Measurements from ENCODE around the gene DMKN. TPM values are rescaled to one million over a fixed set of nuclear protein-coding genes. Genes with fewer than 3 reads are reported as not detected.

The DMKN gene
- 2.9 TPM for polyA plus RNA-seq (2013)

- CTCF ChIA-PET: interaction anchor here (1.0 to 1.9 kb wide), 6 partner anchors 9 to 304 kb away, joined by 3 to 6 read pairs (median 4); no protein-coding TSS in a partner anchor
- Histone ChIP-seq H3K27me3 (replicated peaks in 2 of 5; ENCODE audit: control insufficient read depth in 4 of 5, insufficient read depth in 5 of 5, low read length in 4 of 5) (peaks cover 0 to 46% (median 23%) of the 10 kb centered on the region in 5 experiments), H3K4me1 (ENCODE audit: control extremely low read depth in 1 of 4, control insufficient read depth in 4 of 4, insufficient read depth in 4 of 4, low read length in 3 of 4) (peaks cover 0 to 19% (median 16%) of the 10 kb centered on the region in 4 experiments), H3K36me3 (ENCODE audit: control insufficient read depth in 4 of 4, insufficient read depth in 4 of 4, low read length in 3 of 4) (no peaks in the 10 kb centered on the region), H3K9me3 (ENCODE audit: control extremely low read depth in 1 of 5, control insufficient read depth in 4 of 5, insufficient read depth in 2 of 5, low read depth in 1 of 5, low read length in 4 of 5) (no peaks in the 10 kb centered on the region), H3K27ac (ENCODE audit: insufficient read depth in 1 of 2, low read depth in 1 of 2, low read length in 2 of 2, poor library complexity in 1 of 2, severe bottlenecking in 2 of 2) (no peak within 1 kb of the TSS), H3K4me3 (ENCODE audit: control insufficient read depth in 1 of 7, extremely low read depth in 1 of 7, insufficient read depth in 4 of 7, low read depth in 2 of 7, low read length in 6 of 7) (no peak within 1 kb of the TSS)
- WGBS (ENCODE audit: insufficient coverage): 30% methylated on average over 11 of the region's 15 CpGs
- POLR2A ChIA-PET: interaction anchor here (0.7 kb wide), 1 partner anchor 15 kb away, joined by 5 read pairs; no protein-coding TSS in a partner anchor
- DNase-seq: no peak
These were observed at the start of gene DMKN for GRCh38 chr19:35513628-35514281. Gene DMKN, minus strand, starts transcription at chr19:35513649. Its CDS starts 174 bp downstream, at chr19:35513475.

- no peak for DNase-seq
- no peaks in the 10 kb centered on the region for H3K36me3 ChIP-seq (ENCODE audit: control insufficient read depth in 4 of 4, insufficient read depth in 4 of 4, low read length in 3 of 4)
- no peak overlapping the region for H3K4me3 ChIP-seq (ENCODE audit: control insufficient read depth in 1 of 7, extremely low read depth in 1 of 7, insufficient read depth in 4 of 7, low read depth in 2 of 7, low read length in 6 of 7)
- H3K27ac ChIP-seq (ENCODE audit: insufficient read depth in 1 of 2, low read depth in 1 of 2, low read length in 2 of 2, poor library complexity in 1 of 2, severe bottlenecking in 2 of 2): no peak overlapping the region
- WGBS (ENCODE audit: insufficient coverage): 79% methylated on average over 2 of the region's 2 CpGs
- no peaks in the 10 kb centered on the region for H3K9me3 ChIP-seq (ENCODE audit: control extremely low read depth in 1 of 5, control insufficient read depth in 4 of 5, insufficient read depth in 2 of 5, low read depth in 1 of 5, low read length in 4 of 5)
- peaks cover 0 to 9% (median 6%) of the 10 kb centered on the region in 4 experiments for H3K4me1 ChIP-seq (ENCODE audit: control extremely low read depth in 1 of 4, control insufficient read depth in 4 of 4, insufficient read depth in 4 of 4, low read length in 3 of 4)
- CTCF ChIA-PET: interaction anchor here (0.6 to 4.6 kb wide), 2 partner anchors 14 to 435 kb away, joined by 3 to 19 read pairs; no protein-coding TSS in a partner anchor
- POLR2A ChIA-PET: interaction anchor here (0.6 kb wide), 1 partner anchor 307 kb away, joined by 4 read pairs; no protein-coding TSS in a partner anchor
- H3K27me3 ChIP-seq (replicated peaks in 2 of 5; ENCODE audit: control insufficient read depth in 4 of 5, insufficient read depth in 5 of 5, low read length in 4 of 5): peaks cover 0 to 55% (median 18%) of the 10 kb centered on the region in 5 experiments
These were observed 49.3 kb upstream of the DMKN start for GRCh38 chr19:35562776-35563175.

- CTCF ChIA-PET: interaction anchor here (4.6 kb wide), 1 partner anchor 13 kb away, joined by 19 read pairs; no protein-coding TSS in a partner anchor
- Histone ChIP-seq H3K4me3 (ENCODE audit: control insufficient read depth in 1 of 7, extremely low read depth in 1 of 7, insufficient read depth in 4 of 7, low read depth in 2 of 7, low read length in 6 of 7) (no peak overlapping the region), H3K27me3 (replicated peaks in 2 of 5; ENCODE audit: control insufficient read depth in 4 of 5, insufficient read depth in 5 of 5, low read length in 4 of 5) (peaks cover 0 to 58% (median 18%) of the 10 kb centered on the region in 5 experiments), H3K27ac (ENCODE audit: insufficient read depth in 1 of 2, low read depth in 1 of 2, low read length in 2 of 2, poor library complexity in 1 of 2, severe bottlenecking in 2 of 2) (no peak overlapping the region), H3K9me3 (ENCODE audit: control extremely low read depth in 1 of 5, control insufficient read depth in 4 of 5, insufficient read depth in 2 of 5, low read depth in 1 of 5, low read length in 4 of 5) (no peaks in the 10 kb centered on the region), H3K36me3 (ENCODE audit: control insufficient read depth in 4 of 4, insufficient read depth in 4 of 4, low read length in 3 of 4) (no peaks in the 10 kb centered on the region), H3K4me1 (ENCODE audit: control extremely low read depth in 1 of 4, control insufficient read depth in 4 of 4, insufficient read depth in 4 of 4, low read length in 3 of 4) (peaks cover 0 to 12% (median 8%) of the 10 kb centered on the region in 4 experiments)
- POLR2A ChIA-PET: interaction anchor here (0.6 kb wide), 1 partner anchor 308 kb away, joined by 4 read pairs; no protein-coding TSS in a partner anchor
- WGBS (ENCODE audit: insufficient coverage): 66% methylated on average over 17 of the region's 17 CpGs
- DNase-seq: no peak
These were observed 48.9 kb upstream of the DMKN start for GRCh38 chr19:35562336-35562735.

GRCh38 chr19:35561436-35561835 is 48.0 kb upstream of the DMKN start:
- Histone ChIP-seq H3K27me3 (replicated peaks in 2 of 5; ENCODE audit: control insufficient read depth in 4 of 5, insufficient read depth in 5 of 5, low read length in 4 of 5) (peaks cover 0 to 66% (median 22%) of the 10 kb centered on the region in 5 experiments), H3K36me3 (ENCODE audit: control insufficient read depth in 4 of 4, insufficient read depth in 4 of 4, low read length in 3 of 4) (no peaks in the 10 kb centered on the region), H3K27ac (ENCODE audit: insufficient read depth in 1 of 2, low read depth in 1 of 2, low read length in 2 of 2, poor library complexity in 1 of 2, severe bottlenecking in 2 of 2) (no peak overlapping the region), H3K9me3 (ENCODE audit: control extremely low read depth in 1 of 5, control insufficient read depth in 4 of 5, insufficient read depth in 2 of 5, low read depth in 1 of 5, low read length in 4 of 5) (no peaks in the 10 kb centered on the region), H3K4me3 (ENCODE audit: control insufficient read depth in 1 of 7, extremely low read depth in 1 of 7, insufficient read depth in 4 of 7, low read depth in 2 of 7, low read length in 6 of 7) (no peak overlapping the region), H3K4me1 (ENCODE audit: control extremely low read depth in 1 of 4, control insufficient read depth in 4 of 4, insufficient read depth in 4 of 4, low read length in 3 of 4) (peaks cover 0 to 14% (median 9%) of the 10 kb centered on the region in 4 experiments)
- DNase-seq: no peak
- POLR2A ChIA-PET: no interaction called here
- WGBS (ENCODE audit: insufficient coverage): 92% methylated on average over 6 of the region's 6 CpGs
- CTCF ChIA-PET: no interaction called here

GRCh38 chr19:35560677-35561076 is 47.2 kb upstream of the DMKN start:
- Histone ChIP-seq H3K4me3 (ENCODE audit: control insufficient read depth in 1 of 7, extremely low read depth in 1 of 7, insufficient read depth in 4 of 7, low read depth in 2 of 7, low read length in 6 of 7) (no peak overlapping the region), H3K36me3 (ENCODE audit: control insufficient read depth in 4 of 4, insufficient read depth in 4 of 4, low read length in 3 of 4) (no peaks in the 10 kb centered on the region), H3K27me3 (replicated peaks in 2 of 5; ENCODE audit: control insufficient read depth in 4 of 5, insufficient read depth in 5 of 5, low read length in 4 of 5) (peaks cover 0 to 66% (median 25%) of the 10 kb centered on the region in 5 experiments), H3K4me1 (ENCODE audit: control extremely low read depth in 1 of 4, control insufficient read depth in 4 of 4, insufficient read depth in 4 of 4, low read length in 3 of 4) (peaks cover 0 to 14% (median 9%) of the 10 kb centered on the region in 4 experiments), H3K9me3 (ENCODE audit: control extremely low read depth in 1 of 5, control insufficient read depth in 4 of 5, insufficient read depth in 2 of 5, low read depth in 1 of 5, low read length in 4 of 5) (no peaks in the 10 kb centered on the region), H3K27ac (ENCODE audit: insufficient read depth in 1 of 2, low read depth in 1 of 2, low read length in 2 of 2, poor library complexity in 1 of 2, severe bottlenecking in 2 of 2) (no peak overlapping the region)
- ChIA-PET POLR2A (no interaction called here), CTCF (no interaction called here)
- DNase-seq: no peak
- 75% methylated on average over 6 of the region's 6 CpGs for WGBS (ENCODE audit: insufficient coverage)

- H3K4me1 ChIP-seq (ENCODE audit: control extremely low read depth in 1 of 4, control insufficient read depth in 4 of 4, insufficient read depth in 4 of 4, low read length in 3 of 4): peaks cover 0 to 14% (median 9%) of the 10 kb centered on the region in 4 experiments
- 93% methylated on average over 10 of the region's 18 CpGs for WGBS (ENCODE audit: insufficient coverage)
- H3K27ac ChIP-seq (ENCODE audit: insufficient read depth in 1 of 2, low read depth in 1 of 2, low read length in 2 of 2, poor library complexity in 1 of 2, severe bottlenecking in 2 of 2): no peak overlapping the region
- no peaks in the 10 kb centered on the region for H3K9me3 ChIP-seq (ENCODE audit: control extremely low read depth in 1 of 5, control insufficient read depth in 4 of 5, insufficient read depth in 2 of 5, low read depth in 1 of 5, low read length in 4 of 5)
- no peaks in the 10 kb centered on the region for H3K36me3 ChIP-seq (ENCODE audit: control insufficient read depth in 4 of 4, insufficient read depth in 4 of 4, low read length in 3 of 4)
- H3K27me3 ChIP-seq (replicated peaks in 2 of 5; ENCODE audit: control insufficient read depth in 4 of 5, insufficient read depth in 5 of 5, low read length in 4 of 5): peaks cover 0 to 65% (median 25%) of the 10 kb centered on the region in 5 experiments
- DNase-seq: no peak
- POLR2A ChIA-PET: no interaction called here
- CTCF ChIA-PET: interaction anchor here (2.7 kb wide), 1 partner anchor 12 kb away, joined by 19 read pairs; no protein-coding TSS in a partner anchor
- no peak overlapping the region for H3K4me3 ChIP-seq (ENCODE audit: control insufficient read depth in 1 of 7, extremely low read depth in 1 of 7, insufficient read depth in 4 of 7, low read depth in 2 of 7, low read length in 6 of 7)
These were observed 46.8 kb upstream of the DMKN start for GRCh38 chr19:35560271-35560670.

- Histone ChIP-seq H3K27me3 (replicated peaks in 2 of 5; ENCODE audit: control insufficient read depth in 4 of 5, insufficient read depth in 5 of 5, low read length in 4 of 5) (peaks cover 0 to 60% (median 25%) of the 10 kb centered on the region in 5 experiments), H3K36me3 (ENCODE audit: control insufficient read depth in 4 of 4, insufficient read depth in 4 of 4, low read length in 3 of 4) (no peaks in the 10 kb centered on the region), H3K4me3 (ENCODE audit: control insufficient read depth in 1 of 7, extremely low read depth in 1 of 7, insufficient read depth in 4 of 7, low read depth in 2 of 7, low read length in 6 of 7) (no peak overlapping the region), H3K27ac (ENCODE audit: insufficient read depth in 1 of 2, low read depth in 1 of 2, low read length in 2 of 2, poor library complexity in 1 of 2, severe bottlenecking in 2 of 2) (no peak overlapping the region), H3K4me1 (ENCODE audit: control extremely low read depth in 1 of 4, control insufficient read depth in 4 of 4, insufficient read depth in 4 of 4, low read length in 3 of 4) (peaks cover 0 to 14% (median 9%) of the 10 kb centered on the region in 4 experiments), H3K9me3 (ENCODE audit: control extremely low read depth in 1 of 5, control insufficient read depth in 4 of 5, insufficient read depth in 2 of 5, low read depth in 1 of 5, low read length in 4 of 5) (no peaks in the 10 kb centered on the region)
- DNase-seq: no peak
- 94% methylated on average over 22 of the region's 23 CpGs for WGBS (ENCODE audit: insufficient coverage)
- CTCF ChIA-PET: interaction anchor here (0.8 to 2.7 kb wide), 2 partner anchors 11 to 33 kb away, joined by 3 to 19 read pairs; no protein-coding TSS in a partner anchor
- POLR2A ChIA-PET: no interaction called here
These were observed 46.3 kb upstream of the DMKN start for GRCh38 chr19:35559781-35560180.
